GM10266 (cell line): ENCODE measurements around the gene DUSP22.

Source experiments
- DNase-seq: peaks from one replicate; pipeline ENCODE4 v3.0.0; 2012; ENCODE audit errors: extremely low spot score
- CTCF ChIP-seq: IDR thresholded peaks from 2 replicates; pipeline ENCODE4 v1.5.1; 2012; ENCODE audit warnings: mild to moderate bottlenecking, low read depth; ENCODE audit not compliant: control insufficient read depth, insufficient read depth; ENCODE audit errors: missing control alignments

DUSP22 gene

GRCh38 chr6:264626-265025, 27.7 kb upstream of the DUSP22 start:
- no peak for TF ChIP-seq CTCF
- DNase-seq = no peak

- no peak for DNase-seq
- no peak for TF ChIP-seq CTCF
Observed at GRCh38 chr6:268394-268935, 23.8 kb upstream of the DUSP22 start.

- no peak for DNase-seq
- no peak for TF ChIP-seq CTCF
Observed at GRCh38 chr6:273551-274058, 18.7 kb upstream of the DUSP22 start.

GRCh38 chr6:277746-278145, 14.5 kb upstream of the DUSP22 start:
- no peak for DNase-seq
- TF ChIP-seq CTCF = no peak

- DNase-seq = no peak
- no peak for TF ChIP-seq CTCF
Observed at GRCh38 chr6:278494-278893, 13.8 kb upstream of the DUSP22 start.

GRCh38 chr6:279341-280029, 12.8 kb upstream of the DUSP22 start:
- TF ChIP-seq CTCF = no peak
- no peak for DNase-seq

GRCh38 chr6:280775-281468, 11.4 kb upstream of the DUSP22 start:
- no peak for DNase-seq

More at GRCh38 chr6:280775-281468, 11.4 kb upstream of the DUSP22 start:
- TF ChIP-seq CTCF = no peak
